Neural crest cell (in vitro differentiated cells): ENCODE results near the gene DPEP2NB. TPM values are rescaled to one million over a fixed set of nuclear protein-coding genes. Genes with fewer than 3 reads are reported as not detected.

Experiments used
- DNase-seq: peaks from one replicate; pipeline ENCODE4 v3.0.0; 2021; ENCODE audit warnings: low read depth, mixed read lengths, low spot score
- H3K27ac Mint-ChIP-seq: one replicate; pipeline ENCODE4 v1.8.0; 2021; ENCODE audit warnings: mild to moderate bottlenecking, mixed read lengths; ENCODE audit not compliant: unreplicated experiment
- H3K27me3 Mint-ChIP-seq: 2 replicates; pipeline ENCODE4 v1.8.0; 2021; ENCODE audit warnings: low read depth, mild to moderate bottlenecking, mixed read lengths
- H3K36me3 Mint-ChIP-seq: 2 replicates; pipeline ENCODE4 v1.8.0; 2021; ENCODE audit warnings: low read depth, mild to moderate bottlenecking, mixed read lengths
- H3K4me1 Mint-ChIP-seq: 2 replicates; pipeline ENCODE4 v1.8.0; 2021; ENCODE audit warnings: mixed read lengths
- H3K4me3 Mint-ChIP-seq: one replicate; pipeline ENCODE4 v1.8.0; 2021; ENCODE audit warnings: mild to moderate bottlenecking, mixed read lengths
- H3K9me3 Mint-ChIP-seq: 2 replicates; pipeline ENCODE4 v1.8.0; 2021; ENCODE audit warnings: mixed read lengths
- CTCF ChIP-seq: fragments of 200-600 bp; sonication (generic); conservative IDR thresholded peaks from 2 replicates; pipeline ENCODE4 v1.5.0; 2021; ENCODE audit warnings: antibody characterized with exemption, mild to moderate bottlenecking
- total RNA-seq: library from RNA; stranded (reverse); gene quantifications from 2 replicates; pipeline ENCODE4 v1.2.1, GENCODE V29; 2021

DPEP2NB gene
- total RNA-seq, 1 donor from 2014 or later, result not detected

DNA sequence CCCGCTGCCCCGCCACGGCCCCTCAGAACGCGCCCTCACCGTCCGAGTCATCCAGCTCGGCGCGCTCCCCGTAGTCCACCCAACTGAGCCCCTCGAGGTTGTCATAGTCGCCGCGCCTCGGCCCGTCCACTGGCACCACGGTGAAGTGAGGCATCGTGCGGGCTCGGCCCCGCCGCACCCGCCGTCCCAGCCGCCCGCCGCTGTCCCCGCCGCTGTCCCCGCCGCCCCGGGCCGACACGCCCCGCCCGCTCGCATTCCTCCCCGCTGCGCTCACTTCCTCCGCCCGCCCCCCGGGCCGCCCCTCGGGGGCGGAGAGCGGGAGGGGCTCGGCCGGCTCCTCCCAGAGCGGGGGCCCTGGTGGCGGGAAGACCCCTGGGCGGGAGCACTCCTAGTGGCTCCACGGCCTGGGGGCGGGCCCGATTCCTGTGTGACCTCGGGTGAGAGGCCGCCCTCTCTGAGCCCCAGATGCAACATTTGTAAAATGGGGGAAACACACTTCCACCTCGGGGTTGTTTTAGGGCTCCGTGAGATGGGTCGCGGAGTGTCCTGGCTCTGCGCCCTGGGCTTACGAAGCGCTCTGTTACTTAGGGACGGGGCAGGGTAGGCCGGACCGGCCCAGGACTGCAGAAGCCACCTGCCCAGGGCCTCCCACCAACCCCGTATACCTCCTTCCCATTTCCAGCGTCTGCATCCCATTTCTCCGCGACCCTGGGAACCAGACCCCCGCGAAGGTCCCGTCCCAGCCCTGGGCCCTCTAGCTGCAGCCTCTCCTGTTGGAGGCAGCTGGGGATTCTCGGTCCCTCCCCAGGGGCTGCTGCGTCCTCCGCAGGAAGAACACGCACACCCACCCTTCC, 47.1 kb downstream of the DPEP2NB start, which contains the start of gene SLC12A4:
SLC12A4 (minus strand) TSS at position 238 of the 854 bp plus-strand sequence; CDS start at position 154, 84 bp downstream.
- H3K4me3 Mint-ChIP-seq, result peak within 1 kb of the TSS; percentile 97
- no peak for TF ChIP-seq CTCF
- no peaks in the 10 kb centered on the region for H3K36me3 Mint-ChIP-seq
- no peaks in the 10 kb centered on the region for H3K27me3 Mint-ChIP-seq
- peak; percentile 62 for DNase-seq
- H3K27ac Mint-ChIP-seq, result peak within 1 kb of the TSS; percentile 94
- no peaks in the 10 kb centered on the region for H3K9me3 Mint-ChIP-seq
- peaks cover 38% of the 10 kb centered on the region for H3K4me1 Mint-ChIP-seq

GRCh38 chr16:67967958-67968399, 47.7 kb downstream of the DPEP2NB start:
- H3K4me3 Mint-ChIP-seq, result peak overlapping the region; percentile 97
- peaks cover 38% of the 10 kb centered on the region for H3K4me1 Mint-ChIP-seq
- no peaks in the 10 kb centered on the region for H3K9me3 Mint-ChIP-seq
- no peaks in the 10 kb centered on the region for H3K36me3 Mint-ChIP-seq
- peak overlapping the region; percentile 94 for H3K27ac Mint-ChIP-seq
- no peak for TF ChIP-seq CTCF
- no peaks in the 10 kb centered on the region for H3K27me3 Mint-ChIP-seq
- no peak for DNase-seq

DNA sequence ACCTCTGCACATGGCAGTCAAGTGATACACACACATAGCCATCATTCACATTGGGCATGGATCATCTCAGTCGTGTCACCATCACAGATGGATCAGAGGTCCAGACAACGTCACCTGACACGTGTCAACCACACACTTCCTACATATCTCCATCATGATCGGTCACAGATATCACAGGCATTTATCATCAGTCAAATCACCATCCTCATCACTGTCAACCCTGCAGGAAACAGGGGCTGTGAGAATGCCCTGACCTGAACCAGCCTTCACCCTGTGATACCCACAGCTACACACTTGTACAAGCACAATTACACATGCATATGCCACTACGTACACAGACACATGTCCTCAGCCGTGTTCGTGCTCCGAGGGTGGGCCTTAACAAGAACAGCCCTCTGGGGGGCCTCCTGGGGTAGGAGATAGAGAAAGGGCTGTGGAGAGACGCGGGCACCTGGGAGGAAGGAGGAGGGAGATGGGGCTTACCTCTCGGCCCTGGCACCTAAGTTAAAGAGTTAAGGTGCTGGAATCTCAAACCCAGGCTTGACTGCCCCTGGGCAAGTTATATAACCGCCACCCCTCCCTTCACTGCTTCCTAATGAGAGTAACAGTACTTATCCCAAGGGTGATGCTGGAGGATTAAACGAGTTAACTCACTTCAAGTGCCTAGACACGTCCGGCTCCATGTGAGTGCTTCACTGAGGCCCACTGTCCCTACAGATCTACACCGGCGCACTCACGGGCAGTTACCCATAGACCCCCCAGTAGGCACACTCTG, 48.3 kb downstream of the DPEP2NB start:
- Mint-ChIP-seq H3K4me1 (peaks cover 38% of the 10 kb centered on the region), H3K9me3 (no peaks in the 10 kb centered on the region), H3K4me3 (peak overlapping the region; percentile 97), H3K27ac (peak overlapping the region; percentile 94), H3K27me3 (no peaks in the 10 kb centered on the region), H3K36me3 (no peaks in the 10 kb centered on the region)
- DNase-seq, result no peak
- no peak for TF ChIP-seq CTCF

GRCh38 chr16:67966549-67967182, 49.0 kb downstream of the DPEP2NB start:
- Mint-ChIP-seq H3K27me3 (no peaks in the 10 kb centered on the region), H3K36me3 (no peaks in the 10 kb centered on the region), H3K4me1 (peaks cover 38% of the 10 kb centered on the region), H3K27ac (peak overlapping the region; percentile 94), H3K4me3 (peak overlapping the region; percentile 97), H3K9me3 (no peaks in the 10 kb centered on the region)
- TF ChIP-seq CTCF, result no peak
- no peak for DNase-seq
